Effector CD8-positive, alpha-beta T cell (primary cell): ENCODE data around the gene ANKZF1.
"Not testable (repeated sequence)": the region's sequence is repeated elsewhere in the genome, so short reads cannot be mapped to it uniquely, and the experiment has no call there.

Experiments
- DNase-seq: peaks from one replicate; lab custom pipeline; 2025; lab: John Stamatoyannopoulos, UW

Gene ANKZF1

GRCh38 chr2:219253753-219254589 is 24.4 kb downstream of the ANKZF1 start, which contains the start of gene TUBA4A:
Gene TUBA4A (minus strand): TSS chr2:219253918. CDS start chr2:219253858, 60 bp downstream.
- peak; percentile 93 for DNase-seq

DNA sequence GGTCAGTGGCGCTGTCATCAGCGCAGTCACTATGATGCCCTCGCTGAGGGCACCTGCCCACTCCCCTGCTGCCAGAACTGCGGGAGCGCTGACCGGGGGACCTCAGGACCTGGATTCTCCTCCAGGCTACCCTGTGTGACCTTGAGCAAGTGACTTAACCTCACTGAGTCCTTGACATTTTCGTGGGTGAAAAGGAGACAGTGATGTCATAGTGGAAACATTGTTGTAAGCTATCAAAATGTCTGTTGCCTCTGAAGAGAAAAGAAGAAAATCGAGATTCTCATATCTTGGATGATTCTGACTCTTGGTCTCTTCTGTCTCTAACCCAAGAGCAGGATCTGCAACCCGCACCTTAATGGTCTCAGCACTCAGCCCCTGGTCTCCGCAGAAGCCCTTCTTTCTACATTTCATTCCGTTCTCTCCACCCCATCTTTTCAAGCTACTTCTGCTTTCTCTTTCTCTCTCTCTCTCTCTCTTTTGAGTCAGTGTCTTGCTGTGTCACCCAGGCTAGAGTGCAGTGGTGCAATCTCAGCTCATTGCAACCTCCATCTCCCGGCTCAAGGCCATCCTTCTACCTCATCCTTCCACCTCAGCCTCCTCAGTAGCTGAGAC is 25.1 kb downstream of the ANKZF1 start:
- no peak for DNase-seq

- not testable (repeated sequence) for DNase-seq
Observed at GRCh38 chr2:219258942-219259341, 29.3 kb downstream of the ANKZF1 start.

DNA sequence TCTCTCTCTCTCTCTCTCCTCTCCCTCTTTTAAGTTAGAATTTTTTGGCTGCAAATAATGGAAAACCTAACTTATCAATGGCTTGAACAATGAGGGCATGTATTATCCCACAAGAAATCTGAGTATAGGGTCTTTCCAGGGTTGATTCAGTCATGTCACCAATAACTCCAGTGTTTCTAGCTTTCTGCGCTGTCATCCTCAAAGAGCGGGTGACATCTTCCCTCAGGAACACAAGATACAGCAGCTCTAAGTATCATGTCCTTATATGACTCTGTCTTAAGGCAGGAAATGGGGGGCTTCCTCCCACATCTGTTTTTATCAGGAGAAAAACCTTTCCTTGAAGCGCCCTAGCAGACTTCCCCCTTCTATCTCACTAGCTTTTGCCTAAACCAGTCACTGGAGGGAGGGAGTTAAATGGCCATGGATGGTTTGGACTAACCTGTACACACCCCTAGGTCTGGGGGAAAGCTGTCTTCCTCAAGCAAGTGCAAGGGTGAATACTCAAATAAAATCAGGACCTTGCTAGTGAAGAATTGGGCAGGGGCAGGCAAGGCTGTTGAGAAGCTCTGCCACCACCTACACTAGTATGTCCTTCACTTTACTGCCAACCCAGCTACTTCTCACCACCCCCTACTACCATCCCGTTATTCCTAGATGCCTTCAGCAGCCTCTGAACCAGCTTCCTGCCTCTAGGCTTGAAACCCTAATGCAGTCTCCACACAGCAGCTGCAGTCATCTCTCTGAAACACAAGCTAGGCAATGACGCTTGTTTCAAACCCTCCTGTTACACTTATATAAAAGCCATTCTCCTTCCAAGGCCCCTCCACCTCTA is 31.6 kb downstream of the ANKZF1 start:
- no peak for DNase-seq

DNA sequence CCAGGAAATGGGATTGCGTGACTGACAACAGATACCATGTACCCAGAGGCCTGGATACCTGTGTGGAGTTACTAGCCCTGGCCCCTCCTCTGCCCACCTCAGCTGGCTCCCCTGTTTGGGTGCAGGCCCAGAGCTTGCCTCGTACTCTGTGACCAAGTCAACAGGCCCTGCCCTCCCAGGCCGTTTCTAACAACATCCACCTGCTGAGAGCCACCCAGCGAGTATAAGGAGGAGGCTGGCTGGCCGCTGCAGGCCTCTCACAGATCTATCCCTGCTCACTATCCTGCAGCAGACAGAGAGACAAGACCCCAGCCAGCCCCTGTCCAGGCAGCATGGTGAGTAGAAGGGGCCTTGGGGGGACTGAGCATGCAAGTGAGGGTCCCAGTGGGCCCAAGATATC is 36.6 kb downstream of the ANKZF1 start:
- no peak for DNase-seq

- DNase-seq = no peak
Observed at GRCh38 chr2:219266886-219267285, 37.3 kb downstream of the ANKZF1 start.

DNA sequence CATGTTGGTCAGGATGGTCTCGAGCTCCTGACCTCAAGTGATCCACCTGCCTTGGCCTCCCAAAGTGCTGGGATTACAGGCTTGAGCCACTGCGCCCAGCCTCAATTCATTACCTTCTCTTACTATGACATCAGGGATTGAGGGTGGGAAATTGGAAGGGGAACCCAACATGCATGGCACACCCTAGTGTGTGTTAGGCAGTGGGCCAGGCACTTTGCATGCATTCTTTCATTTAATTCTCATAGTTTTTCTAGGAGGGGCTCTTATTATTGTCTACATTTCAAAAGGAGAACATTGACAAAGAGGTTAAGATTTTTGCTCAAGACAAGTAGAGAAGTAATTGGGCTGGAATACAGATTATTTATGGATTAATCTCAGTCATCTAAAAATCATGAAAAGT is 38.7 kb downstream of the ANKZF1 start:
- no peak for DNase-seq

DNA sequence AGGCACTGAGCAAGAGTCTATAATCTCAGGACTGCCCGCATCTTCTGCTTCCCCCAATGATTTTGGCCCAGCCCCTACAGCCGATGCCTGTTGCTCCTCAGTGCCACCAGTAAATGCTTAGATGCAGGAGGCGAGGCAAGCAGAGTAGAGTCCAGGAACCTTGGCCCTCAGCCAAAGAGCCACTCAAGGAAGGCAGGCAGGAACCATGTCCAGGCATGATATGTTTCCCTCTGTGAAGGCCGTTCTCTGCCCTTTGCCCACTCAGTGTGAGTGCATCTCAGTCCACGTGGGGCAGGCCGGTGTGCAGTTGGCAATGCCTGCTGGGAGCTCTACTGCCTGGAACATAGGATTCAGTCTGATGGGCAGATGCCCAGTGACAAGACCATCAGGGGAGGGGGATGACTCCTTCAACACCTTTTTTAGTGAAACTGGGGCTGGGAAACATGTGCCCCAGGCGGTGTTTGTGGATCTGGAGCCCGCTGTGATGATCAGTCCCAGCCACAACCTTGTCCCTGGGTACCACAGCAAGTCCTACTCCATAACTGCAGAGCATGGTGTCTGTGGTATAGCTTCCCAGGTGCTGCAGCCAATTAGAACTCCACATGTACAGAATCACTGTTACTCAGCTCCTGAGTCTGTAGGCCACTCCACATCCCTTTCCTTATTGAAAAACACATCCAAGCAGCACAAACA is 39.9 kb downstream of the ANKZF1 start:
- no peak for DNase-seq

DNA sequence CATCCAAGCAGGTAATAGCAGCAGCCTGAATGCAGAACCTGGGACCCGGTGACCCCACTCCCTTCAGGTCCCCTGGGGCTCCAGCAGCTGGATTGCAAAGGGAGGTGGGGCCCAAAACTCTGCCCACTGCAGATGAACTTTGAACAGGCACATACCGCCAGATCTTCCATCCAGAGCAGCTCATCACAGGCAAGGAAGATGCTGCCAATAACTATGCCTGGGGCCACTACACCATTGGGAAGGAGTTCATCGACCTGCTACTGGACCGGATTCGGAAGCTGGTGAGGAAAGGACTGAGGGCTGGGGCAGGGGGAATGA is 40.4 kb downstream of the ANKZF1 start:
- no peak for DNase-seq

DNA sequence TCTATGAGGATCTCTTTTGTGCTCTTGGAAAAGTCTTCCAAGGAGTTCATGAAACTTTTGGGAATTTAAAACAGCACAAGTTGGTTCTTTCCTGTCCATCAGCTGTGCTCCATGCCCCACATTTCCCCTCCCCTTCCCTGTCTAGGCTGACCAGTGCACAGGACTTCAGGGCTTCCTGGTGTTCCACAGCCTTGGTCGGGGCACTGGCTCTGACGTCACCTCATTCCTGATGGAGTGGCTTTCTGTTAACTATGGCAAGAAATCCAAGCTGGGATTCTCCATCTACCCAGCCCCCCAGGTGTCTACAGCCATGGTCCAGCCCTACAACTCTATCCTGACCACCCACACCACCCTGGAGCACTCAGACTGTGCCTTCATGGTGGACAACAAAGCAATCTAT is 41.4 kb downstream of the ANKZF1 start:
- DNase-seq = no peak

DNA sequence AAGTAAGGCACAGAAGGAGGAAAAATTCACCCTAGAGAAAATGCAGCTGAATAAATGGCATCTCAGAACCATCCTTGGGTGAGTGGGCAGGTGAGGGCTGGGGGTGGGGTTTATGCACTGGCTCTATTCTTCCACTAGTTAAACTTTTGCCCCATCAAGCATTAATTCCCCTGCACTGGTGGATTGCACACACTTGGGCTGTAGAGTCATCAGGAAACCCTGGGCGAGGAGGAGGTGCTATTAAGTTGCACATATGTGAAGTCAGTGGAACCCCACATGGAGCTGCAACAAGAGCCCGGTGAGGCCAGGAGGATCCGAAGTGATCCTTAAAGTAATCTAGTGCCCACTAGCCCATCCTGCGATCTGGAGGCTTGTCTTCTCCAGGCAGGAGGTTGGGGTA is 42.8 kb downstream of the ANKZF1 start:
- DNase-seq = no peak

DNA sequence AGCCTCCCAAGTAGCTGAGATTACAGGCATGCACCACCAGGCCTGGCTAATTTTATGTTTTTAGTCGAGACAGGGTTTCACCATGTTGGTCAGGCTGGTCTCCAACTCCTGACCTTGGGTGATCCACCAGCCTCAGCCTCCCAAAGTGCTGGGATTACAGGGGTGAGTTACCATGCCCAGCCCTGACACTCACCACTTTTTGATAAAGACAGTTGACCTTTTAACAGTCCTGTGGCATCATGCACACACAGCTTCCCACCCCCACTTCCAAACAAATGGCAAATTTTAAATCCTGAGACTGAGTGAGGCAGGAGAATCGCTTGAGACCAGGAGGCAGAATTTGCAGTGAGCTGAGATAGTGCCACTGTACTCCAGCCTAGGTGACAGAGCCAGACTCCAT is 43.4 kb downstream of the ANKZF1 start:
- DNase-seq = no peak

- no peak for DNase-seq
Observed at GRCh38 chr2:219273937-219274336, 44.3 kb downstream of the ANKZF1 start.

- no peak for DNase-seq
Observed at GRCh38 chr2:219274361-219274921, 44.8 kb downstream of the ANKZF1 start.

DNA sequence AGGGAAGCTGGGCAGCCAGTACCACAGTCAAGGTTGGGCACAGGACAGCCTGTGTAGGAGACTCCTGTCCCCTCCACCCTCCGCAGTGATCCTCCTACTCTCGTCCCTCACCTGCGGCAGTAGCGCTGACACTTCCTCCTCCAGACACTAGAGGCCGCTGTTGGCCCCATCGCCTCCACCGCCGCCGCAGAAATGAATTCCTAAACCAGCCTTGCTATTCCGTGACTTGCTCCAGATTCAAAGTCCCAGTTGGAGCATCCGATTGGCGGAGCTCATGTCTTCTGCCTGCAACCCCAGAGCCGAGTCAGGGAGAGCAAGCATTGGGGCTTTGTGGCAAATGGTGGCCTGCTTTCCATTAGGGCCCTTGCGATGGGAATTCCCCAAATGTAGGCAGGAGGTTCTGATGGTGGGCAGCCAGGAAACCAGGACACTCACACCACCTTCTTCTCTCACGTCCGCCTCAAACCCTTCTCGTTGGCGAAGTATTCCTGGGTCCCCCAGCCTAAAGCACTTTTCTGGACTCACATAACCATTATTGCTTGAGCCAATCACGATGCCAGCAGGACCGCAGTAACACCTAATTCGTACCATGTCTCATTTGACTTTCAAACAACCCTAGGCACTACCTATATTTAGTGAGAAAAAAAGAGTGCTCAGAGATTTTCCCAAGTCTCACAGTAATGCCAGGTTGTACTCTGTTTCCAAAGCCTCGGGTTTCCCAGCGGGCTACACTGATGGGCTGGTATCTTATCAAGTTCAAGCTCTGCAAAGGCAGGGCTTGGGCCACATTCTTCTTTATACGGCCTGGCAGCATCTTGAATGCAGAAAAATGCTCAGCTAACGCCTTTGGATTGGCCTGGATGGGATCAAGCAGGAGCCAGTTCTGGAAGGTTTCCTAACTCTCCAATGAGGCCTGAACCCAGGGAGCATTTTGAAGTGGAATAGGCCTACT is 48.4 kb downstream of the ANKZF1 start:
- peak; percentile 64 for DNase-seq

DNA sequence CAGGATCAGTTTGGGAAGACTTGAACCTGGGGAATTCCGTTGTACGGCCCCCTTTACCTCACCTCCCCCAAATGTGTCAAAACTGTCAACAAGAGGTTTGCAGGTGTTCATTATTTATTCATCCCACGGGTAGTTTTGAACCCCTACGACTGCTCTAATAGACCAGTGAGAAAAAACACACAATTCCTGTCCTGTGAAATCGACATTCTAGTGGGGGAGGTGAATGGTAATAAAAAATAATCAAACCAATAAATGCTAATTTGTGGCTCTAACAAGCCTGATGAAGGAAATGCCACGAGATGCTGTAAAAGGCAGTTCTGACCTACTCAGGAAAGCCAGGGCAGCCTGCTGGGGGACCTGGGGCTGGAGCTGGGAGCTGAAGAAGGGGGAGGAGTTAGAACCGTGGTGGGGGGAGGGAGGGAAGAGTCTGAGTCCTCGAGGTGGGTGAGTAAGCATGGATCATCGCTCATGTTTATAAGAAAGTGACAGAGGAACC is 49.1 kb downstream of the ANKZF1 start:
- no peak for DNase-seq

DNA sequence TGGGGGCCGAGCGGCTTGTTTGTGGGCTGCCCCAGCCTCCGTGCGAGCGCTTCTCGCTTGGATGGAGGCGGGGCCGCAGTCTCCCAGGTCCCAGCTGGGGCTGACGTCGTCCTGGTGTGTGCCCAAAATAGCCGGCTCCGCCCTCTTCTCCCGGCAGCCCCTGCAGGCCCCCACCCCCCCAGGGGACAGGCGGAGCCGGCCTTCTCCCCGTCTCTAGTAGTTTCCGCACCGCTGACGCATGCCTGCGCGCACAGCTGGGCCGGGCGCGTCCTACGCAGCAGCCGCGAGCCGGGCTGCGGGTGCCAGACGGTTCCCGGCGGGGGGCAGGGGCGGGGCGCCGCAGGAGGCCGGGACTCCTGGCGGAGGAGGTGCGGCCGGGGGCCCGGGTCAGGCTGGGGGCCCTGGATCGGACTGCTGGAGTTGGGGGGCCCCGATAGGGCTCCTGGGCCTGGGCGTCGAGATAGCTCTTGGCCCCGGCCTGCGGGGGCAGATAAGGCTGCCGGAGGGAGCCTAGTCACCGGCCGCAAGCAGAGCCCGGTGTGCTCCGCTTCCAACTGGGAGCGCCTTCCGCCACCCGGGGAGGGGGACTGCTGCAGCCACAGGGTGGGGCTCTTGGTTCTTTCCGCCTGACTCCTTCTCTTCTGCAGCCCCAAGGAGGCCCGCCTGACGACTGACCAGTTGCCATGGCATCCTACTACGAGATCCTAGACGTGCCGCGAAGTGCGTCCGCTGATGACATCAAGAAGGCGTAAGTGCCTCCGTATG is 49.7 kb downstream of the ANKZF1 start, which contains the start of gene DNAJB2:
Gene DNAJB2 (plus strand): TSS at position 216 of the 765 bp plus-strand sequence. CDS start 468 bp downstream, at position 684.
- DNase-seq = peak; percentile 96

GRCh38 chr2:219279916-219280516 is 50.4 kb downstream of the ANKZF1 start:
- DNase-seq = no peak

GRCh38 chr2:219280651-219281050 is 51.0 kb downstream of the ANKZF1 start:
- no peak for DNase-seq
